ENCODE data around the gene KLK8.

- no peak for TF ChIP-seq POLR2AphosphoS5 (IDR thresholded peaks at IDR 0.05)
- TF ChIP-seq POLR2A (IDR thresholded peaks at IDR 0.05), result no peak
- no peak for TF ChIP-seq CTCF (IDR thresholded peaks at IDR 0.05 in 8 of 11, conservative IDR thresholded peaks at IDR 0.05 in 3 of 11)
Measured at GRCh38 chr19:51007488-51007887, 6.1 kb upstream of the KLK8 start.

Data from spleen (tissue), 7 donors.